ENCODE results near the gene KPNA1.
A peak's percentile ranks its signal among the peaks of the same experiment; 100 is the strongest.

KPNA1 gene

DNA sequence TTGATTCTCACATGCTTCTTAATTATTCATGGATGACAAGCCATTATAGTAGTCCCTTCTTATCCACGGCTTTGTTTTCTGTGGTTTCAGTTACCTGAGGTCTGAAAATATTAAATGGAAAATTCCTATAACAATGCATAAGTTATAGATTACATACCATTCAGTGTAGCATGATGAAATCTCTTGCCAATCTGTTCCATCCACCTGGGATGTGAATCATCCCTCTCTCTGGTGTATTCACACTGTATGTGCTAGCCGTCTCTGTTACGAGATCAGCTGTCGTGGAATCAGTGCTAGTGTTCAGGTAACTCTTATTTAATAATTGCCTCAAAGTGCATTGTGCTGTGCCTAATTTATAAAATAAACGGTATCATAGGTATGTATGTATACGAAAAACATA, 104.1 kb downstream of the KPNA1 start:
- DNase-seq = no peak

- DNase-seq = no peak
Observed at GRCh38 chr3:122410111-122410510, 104.6 kb downstream of the KPNA1 start.

GRCh38 chr3:122409446-122409845, 105.3 kb downstream of the KPNA1 start:
- no peak for DNase-seq

- no peak for DNase-seq
Observed at GRCh38 chr3:122407946-122408345, 106.8 kb downstream of the KPNA1 start.

GRCh38 chr3:122406198-122406597, 108.5 kb downstream of the KPNA1 start:
- DNase-seq = no peak

GRCh38 chr3:122405015-122405414, 109.7 kb downstream of the KPNA1 start:
- DNase-seq = no peak

- no peak for DNase-seq
Observed at GRCh38 chr3:122403489-122403888, 111.2 kb downstream of the KPNA1 start.

DNA sequence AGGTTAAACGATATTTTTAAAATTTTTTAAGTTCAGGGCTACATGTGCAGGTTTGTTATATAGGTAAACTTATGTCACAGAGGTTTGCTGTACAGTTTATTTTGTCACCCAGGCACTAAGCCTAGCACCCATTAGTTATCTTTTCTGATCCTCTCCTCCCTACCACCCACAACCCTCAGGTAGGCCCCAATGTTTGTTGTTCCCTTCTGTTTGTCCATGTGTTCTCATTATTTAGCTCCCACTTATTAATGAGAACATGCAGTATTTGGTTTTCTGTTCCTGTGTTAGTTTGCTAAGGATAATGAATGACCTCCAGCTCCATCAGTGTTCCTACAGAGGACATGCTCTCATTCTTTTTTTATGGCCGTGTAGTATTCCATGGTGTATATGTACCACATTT, 115.8 kb downstream of the KPNA1 start:
- DNase-seq = no peak

DNA sequence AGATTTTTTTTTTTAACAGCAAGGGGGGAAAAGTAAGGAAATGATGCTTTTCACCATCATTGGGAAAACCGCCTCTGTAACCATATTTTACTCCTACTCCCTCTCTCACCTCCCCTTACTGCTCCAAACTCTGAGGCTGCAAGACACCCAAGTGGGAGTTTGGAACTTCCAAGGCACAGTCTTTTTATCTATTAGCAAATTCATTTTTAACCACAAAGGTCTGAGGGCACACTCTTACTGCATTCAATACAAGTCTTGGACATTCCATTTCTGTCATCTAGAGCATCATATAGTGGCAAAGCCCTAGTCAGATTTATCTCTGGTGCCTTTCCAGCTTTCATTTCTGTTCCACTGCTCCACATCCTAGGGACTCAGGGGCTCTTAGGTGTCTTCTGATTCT, 117.5 kb downstream of the KPNA1 start:
- no peak for DNase-seq

DNA sequence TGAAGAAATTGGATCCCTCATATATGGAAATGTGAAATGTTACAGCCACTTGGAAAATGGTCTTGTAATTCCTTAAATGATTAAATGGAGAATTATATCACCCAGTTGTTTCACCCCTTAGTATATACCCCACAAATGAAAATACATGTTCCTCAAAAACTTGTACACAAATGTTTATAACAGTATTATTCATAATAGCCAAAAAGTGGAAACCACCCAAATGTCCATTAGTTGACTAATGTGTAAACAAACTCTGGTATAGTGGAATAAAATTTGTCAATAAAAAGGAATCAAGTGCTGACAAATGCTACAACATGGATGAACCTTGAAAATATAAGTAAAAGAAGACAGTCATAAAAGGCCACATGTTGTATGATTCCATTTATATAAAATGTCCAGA, 118.2 kb downstream of the KPNA1 start:
- no peak for DNase-seq

DNA sequence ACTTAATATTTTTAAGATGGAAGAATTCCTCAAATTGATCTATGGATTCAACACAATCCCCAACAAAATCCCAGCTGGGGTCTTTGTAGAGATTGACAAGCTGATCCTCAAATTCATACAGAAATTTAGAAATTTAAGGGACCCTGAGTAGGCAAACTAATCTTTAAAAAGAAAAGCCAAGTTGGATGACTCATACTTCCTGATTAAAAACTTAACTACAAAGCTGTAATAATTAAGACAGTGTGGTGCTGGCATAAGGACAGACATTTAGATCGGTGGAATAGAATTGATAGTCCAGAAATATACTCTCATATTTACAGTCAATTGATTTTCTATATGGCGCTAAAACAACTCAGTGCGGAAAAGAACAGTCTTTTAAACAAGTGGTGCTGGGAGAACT, 119.2 kb downstream of the KPNA1 start:
- no peak for DNase-seq

DNA sequence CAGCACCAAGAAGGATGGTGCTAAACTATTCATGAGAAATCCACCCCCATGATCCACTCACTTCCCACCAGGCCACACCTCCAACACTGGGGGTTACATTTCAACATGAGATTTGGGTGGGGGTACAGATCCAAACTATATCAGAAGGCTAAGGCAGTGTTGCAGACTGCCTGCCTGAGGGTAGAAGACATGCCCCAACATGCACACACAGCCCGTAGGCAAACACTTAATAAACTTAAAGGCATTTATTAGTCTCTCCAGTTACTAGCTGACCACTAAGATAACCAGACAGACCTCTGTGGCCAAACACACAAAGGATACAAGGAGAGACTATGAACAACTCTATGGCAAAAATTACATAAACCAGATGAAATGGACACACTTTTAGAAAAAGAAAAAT, 120.6 kb downstream of the KPNA1 start:
- DNase-seq = no peak

DNA sequence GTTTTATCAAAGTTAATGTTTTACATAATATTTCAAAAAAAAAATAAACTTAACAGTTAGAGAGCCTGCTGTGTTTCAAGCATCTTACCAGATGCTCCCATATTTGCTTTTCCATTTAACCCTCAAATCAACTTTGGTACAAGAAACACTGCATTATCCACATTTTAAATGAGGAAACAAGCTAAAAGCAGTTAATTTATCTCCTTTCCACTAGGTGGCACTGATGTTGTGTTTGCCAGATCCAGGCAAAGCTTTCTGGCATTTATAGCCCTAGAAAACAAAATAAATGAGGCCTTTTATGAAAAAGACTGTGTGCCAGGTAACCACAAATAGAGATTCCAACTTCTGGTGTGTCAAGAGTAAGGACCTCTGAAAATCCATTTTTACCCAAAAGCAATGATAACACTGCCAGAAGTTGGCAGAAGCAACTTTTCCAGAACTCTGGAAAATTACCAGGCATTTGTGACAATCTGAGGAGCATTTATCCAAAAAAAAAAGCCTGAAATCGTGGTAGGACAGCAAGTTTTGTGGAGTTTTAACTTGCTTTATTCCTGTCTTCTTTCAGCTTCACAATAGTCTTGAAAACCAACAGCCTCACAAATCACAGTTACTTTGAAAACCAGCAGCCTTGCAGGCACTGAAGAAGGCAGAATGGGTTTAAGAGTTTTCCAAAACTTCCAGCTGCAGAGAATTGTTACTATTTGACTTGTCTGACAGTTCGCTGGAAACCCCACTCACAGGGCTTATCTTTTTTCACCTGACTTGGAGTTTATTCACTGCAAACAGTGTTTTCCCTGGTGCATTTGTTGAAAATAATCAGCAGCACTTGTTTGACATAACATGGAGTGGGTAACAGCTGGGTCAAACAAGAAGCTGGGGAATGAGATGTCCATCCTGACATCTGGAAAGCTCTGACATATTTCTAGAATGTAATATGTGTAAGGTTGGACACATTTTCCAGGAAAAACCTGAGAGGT, 121.6 kb downstream of the KPNA1 start:
- no peak for DNase-seq

- no peak for DNase-seq
Observed at GRCh38 chr3:122391681-122392446, 122.9 kb downstream of the KPNA1 start.

GRCh38 chr3:122390665-122391064, 124.1 kb downstream of the KPNA1 start:
- DNase-seq = no peak

DNA sequence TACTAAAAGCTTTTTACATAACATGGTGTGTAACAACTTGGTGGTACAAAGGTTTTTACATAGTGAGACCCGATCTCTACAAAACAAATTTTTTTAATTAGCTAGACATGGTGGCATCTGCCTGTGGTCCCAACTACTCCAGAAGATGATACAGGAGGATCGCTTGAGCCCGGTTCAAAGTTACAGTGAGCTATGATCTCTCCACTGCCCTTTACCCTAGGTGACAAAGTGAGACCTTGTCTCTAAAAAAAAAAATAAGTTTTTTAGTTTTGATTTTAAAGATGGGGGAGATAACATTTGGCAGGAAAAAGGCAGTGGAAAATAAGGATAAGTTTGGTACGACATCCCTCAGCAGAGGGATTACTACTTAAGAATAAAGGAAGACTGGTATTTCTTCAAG, 124.8 kb downstream of the KPNA1 start:
- DNase-seq = no peak

DNA sequence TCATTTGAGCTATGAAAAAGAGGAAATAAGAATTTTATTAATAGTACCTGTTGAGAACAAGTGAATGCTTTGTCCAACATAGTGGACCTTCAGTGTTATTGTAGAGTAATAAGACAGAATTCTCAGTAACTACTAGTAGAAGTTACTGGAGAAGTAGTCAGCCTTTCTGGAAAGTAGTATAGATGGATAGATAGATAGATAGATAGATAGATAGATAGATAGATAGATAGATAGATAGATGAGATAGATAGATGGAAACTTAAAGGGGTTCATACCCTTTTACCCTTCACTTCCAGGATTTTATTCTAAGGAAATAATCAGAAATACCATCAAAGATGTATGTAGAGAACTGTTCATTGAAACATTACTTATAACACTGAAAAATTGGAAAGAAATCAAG, 125.5 kb downstream of the KPNA1 start:
- DNase-seq = no peak

DNA sequence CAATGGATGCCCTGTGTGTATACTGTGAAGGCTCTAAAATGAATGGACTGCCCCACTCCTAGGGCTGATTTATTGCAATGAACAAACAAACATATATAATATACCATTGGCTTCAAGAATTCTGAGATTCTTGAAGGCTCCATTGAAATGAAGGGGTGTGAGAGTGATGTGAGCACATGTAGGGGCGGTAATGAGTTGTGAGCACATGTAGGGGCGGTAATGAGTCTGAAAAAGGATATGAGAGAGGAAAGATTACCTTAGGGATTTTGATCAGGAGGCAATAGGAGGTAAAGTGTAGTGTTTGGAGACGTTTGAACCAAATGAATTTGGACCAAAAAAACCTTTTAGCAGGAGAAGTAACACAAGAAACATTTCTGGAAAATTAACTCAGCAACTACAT, 127.0 kb downstream of the KPNA1 start:
- no peak for DNase-seq

- peak; percentile 93 to 95 for DNase-seq
Observed at GRCh38 chr3:122383771-122384697, 130.7 kb downstream of the KPNA1 start, which contains the start of gene FAM162A. Gene FAM162A (plus strand): TSS chr3:122384182. CDS start chr3:122384266, 84 bp downstream.

- DNase-seq = peak; percentile 88 to 90
Observed at GRCh38 chr3:122382888-122383666, 131.7 kb downstream of the KPNA1 start, which contains the start of gene MIX23. Gene MIX23 (minus strand): TSS chr3:122383231. CDS start chr3:122383224, 7 bp downstream.

DNA sequence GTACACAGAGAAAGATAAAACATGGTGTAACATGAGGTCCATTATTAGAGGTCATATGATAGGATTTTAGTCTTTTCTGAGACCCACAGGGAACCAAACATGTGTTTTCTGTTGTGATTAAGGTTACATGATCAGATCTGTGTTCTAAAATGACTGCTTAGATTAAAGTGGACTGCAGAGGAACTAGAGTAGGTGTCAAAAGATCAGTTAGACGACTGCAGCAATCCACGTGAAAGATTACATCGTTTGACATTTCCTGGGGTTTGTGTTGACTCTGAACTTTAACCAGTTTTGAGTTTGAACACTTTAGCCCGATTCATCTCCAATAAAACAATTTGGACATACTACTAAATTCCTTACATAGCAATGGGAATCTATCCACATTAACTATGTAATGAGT, 136.8 kb downstream of the KPNA1 start:
- no peak for DNase-seq

DNA sequence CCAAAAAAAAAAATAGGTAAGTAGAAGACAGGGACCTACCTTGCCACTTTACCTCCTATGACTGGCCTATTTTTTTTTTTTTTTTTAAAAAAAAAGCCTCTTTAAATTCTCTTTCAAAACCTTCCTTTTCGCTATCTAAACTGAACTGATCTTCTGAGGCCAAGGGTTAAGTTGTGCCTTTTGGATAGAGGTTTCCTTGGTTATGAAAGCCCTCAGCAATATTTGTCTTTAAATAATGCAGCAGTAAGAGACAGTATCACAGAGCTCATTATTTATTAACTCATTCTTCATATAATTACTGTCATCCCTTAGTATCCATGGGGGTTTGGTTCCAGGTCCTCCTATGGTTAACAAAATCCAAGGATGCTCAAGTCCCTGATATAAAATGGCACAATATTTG, 140.7 kb downstream of the KPNA1 start:
- no peak for DNase-seq

All from stimulated activated CD4-positive, alpha-beta T cell treated with anti-CD3 and anti-CD28 coated beads, Interleukin-2, amount 100 ng/mL, for 24 hours (primary cell).